Activated CD4-positive, alpha-beta T cell treated with anti-CD3 and anti-CD28 coated beads, Interleukin-2, amount 50 U/mL, for 24 hours (primary cell): ENCODE data around the gene LTF.

Source experiments
- DNase-seq, 2 donors: peaks; one replicate each; pipeline ENCODE4 v3.0.0-alpha.2; 2020; ENCODE audit warnings: low read depth in 1 of 2, low spot score in 1 of 2

The LTF gene

DNA sequence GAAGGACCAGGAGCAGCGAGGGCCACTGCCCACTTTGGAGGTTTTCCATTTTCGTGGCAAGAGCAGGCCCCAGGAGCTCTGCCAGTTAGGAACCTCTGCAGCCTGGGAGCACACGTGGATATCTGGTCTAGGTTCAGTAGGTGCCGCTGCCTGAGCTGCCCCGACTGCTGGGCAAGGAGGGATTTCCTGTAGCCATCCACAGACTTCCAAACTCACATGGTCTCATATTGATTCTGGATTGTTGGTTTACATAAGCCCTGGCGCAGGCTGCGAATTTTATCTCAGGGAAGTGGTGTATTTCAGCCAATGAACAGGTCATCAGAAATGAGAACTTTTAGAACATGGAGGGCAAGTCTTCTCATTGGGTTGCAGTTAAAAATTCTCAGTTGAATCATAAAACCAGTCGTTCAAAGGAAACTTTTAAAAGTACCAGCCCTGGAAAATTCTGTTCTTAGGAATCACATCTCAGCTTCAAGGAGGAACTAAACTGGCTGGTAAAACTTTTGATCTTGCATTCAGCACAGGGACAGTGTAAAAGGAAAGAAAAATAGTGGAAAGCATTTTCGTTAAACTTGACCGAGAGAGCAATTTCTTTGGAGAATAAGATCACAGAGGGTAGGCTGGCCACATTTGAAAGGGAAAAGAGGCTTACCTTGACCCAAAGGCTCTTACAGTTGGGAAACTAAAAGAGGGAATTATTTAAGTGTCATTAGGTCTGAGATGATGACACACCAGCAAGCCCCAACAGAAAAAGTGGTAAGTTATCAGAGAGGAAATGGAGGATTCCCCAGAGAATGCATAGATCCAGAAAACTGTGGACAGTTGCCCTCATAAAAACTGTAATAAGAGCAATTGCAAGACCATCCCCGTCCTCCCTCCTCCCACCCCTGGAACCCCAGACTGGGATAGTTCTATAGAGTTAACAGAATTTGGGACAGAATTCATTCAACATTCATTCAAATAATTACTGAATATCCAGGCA lies 26.7 kb upstream of the LTF start:
- DNase-seq = no peak

DNA sequence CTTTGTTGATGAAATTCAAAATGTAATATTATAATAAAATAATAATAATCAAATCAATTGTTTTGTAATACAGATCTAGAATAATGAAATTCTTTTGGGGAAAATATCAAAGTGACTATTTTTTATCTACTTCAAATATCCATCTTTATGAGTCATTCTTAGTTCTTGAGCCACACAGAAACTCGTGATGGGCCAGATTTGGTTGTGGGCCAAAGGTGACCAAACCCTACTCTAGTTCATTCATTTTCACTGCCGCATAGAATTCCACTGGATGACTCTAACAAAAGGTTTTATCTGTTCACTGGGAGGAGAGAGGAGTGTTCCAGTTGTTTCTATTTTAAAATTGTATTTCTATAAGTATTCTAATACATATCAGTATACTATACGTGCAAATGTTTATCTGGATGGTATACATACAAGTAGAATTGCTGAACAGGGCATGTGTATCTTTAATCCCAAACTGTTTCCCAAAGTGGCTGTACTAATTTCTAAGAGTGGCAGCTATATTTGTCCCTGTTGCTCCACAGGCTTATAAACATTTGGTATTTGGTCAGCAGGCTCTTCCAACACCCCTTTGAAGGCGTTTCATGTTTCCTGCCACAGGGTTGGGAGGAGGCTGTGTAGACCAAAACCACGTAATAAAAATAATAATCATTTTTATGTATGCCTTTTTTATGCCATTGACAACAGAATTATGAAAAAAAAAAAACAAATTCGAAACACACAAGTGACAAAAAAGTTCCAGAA lies 25.8 kb upstream of the LTF start:
- no peak for DNase-seq

DNA sequence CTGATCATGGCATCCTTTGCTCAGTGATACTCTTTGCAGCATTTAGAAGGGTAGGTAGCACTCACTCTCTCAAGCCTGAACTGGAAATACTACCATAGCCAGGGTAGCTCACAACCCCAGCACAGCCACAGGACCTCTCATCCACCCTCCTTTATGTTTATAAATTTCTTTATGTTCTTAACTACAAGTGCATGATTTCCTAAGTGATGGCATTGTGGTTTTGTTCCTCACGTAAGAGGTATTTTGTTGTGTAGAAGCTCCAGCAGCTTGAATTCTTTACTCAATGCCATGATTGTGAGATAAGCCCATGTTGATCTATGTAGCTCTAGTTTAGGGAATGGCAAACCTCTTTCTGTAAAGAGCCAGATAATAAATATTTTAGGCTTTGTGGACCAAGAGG lies 25.2 kb upstream of the LTF start:
- no peak for DNase-seq

DNA sequence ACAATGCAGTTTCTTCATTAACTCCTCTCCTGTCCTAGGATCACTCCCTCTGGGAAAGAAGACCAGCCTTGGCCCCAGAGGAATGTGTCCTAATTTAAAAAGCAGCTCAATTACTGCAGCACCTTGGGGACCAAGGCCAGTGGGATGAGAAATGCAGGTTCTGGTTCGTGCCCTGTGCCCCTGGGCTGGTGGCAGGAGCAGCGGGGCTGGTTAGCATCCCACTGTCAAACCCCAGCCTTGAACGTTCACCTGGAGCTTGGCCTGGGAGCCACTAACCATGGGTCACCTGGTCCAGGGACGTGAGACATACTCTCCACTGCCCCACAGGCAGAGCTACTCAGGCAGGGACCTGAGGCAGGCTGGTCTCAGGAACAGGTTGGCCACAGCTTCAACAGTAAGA lies 24.7 kb upstream of the LTF start:
- DNase-seq = no peak

DNA sequence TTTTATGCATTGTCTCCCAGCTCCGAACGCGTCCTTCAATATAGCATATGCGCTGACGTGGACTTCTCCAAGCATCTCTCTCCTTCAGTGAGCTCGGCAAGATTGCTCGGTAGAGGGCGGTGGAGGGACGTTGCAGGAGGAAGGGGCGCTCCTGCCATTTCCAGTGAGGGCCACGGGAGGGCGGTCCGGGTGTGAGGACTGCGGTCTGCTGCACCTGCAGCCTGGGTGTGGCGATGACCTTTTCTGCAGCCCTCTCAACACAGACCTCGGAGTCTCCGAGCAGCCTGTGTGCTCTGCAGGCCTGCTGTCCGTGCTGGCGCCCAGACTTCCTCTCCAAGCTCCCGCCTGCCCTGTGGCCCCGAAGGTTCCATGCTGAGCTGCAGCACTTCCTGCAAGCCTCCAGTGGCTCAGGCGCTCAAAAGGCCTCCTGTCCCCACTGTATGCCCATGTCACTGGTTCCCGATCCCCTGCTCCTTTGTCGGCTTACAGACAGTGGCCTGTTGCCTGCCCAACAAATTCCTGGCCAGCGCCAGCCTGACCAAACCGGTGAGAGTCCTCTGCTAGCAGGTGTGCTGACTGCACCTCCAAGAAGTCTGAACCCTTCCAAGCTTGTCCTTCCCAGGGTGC lies 24.1 kb upstream of the LTF start:
- DNase-seq = peak; percentile 84 to 89

DNA sequence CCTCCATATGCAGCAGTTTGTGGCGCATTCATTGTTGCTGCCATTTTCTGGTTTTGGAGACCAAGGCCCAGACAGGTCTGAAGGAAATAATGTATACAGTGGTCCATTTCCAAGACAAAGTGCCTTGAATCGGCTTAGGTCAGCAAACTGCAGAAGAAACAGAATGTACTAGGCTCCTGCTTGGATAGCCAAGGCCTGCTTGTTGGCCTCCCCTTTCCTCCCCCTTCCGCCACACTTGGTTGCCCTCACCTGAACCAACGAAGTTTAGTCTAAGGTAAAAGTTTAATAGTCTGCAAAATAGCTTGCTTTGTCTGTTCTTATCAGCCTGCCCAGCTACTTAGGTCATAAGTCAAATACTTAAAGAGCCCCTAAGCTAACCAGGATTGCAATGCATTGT lies 21.1 kb upstream of the LTF start:
- DNase-seq = no peak

DNA sequence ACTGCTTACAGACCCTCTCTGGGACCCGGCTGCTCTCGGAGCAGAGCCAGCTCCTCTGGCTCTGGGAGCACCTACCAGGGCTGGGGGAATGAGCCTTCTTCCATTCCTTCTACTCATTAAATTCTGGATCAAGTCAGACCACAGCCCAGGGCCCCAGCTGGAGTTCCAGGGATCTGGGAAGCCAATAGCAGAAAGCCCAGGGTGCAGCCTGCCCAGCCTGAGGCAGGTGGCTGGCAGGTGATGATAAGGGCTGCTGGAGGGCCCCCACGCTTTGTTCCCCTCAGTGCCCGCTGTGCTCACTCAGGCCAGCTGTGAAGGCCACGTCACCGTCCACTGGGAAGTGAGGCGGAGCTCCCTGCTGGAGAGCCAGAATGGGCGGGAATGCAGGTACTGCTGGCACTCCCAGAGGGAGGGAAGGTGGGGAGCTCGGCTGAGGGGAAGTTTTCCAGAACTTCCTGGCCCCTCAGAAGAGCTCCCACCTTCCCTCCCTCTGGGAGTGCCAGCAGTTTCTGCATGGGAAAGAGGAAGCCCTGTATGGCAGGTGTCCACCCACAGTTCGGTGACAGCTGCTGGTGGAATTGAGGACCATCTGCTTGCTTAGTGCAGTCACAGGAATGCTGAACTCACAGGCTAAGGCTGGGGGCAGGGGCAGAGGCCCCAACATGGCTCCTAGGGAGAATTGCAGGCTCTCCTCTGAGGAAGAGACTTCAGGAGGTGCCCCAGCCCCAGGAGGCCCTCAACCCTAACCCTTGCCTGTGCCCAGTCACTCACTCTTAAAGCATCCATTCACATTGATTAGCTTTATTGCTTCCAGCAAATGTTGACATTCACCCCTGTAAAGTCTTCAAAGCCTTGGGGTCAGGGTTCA lies 20.4 kb upstream of the LTF start:
- no peak for DNase-seq

DNA sequence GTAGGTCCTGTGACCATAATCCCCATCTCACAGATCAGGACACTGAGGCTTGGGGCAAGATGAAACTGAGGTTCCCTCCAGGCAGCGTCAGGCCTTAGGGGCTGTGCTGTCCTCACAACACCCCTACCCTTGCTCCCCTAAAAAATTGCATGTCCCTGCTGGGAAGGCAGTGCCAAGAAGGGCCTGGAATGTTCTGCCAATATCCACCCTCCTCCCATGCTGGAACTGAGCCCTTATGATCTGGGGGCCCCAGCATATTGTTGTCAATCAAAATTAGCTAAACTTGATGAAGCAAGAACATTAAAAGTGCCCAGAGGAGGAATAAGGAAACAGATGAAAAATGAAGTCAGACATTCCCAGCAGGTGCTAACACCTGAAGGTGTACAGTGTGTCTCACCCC lies 19.7 kb upstream of the LTF start:
- no peak for DNase-seq

DNA sequence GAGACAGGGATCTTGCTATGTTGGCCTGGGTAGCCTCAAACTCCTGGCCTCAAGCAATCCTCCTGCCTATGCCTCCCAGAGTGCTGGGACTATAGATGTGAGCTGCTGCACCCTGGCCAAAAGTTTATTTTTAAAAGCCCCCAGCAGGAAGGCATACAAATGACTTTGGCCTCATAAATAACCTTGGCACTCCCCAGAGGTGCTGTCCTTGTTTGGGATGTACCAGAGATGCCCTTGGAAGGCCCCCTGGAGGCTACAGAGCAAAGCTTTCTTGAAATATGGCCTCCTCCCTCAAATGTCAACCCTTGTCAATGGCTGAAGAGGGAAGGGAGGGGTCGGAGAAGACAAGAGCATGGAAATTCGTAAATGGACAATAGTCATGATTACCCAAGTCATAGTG lies 19.1 kb upstream of the LTF start:
- DNase-seq = no peak

DNA sequence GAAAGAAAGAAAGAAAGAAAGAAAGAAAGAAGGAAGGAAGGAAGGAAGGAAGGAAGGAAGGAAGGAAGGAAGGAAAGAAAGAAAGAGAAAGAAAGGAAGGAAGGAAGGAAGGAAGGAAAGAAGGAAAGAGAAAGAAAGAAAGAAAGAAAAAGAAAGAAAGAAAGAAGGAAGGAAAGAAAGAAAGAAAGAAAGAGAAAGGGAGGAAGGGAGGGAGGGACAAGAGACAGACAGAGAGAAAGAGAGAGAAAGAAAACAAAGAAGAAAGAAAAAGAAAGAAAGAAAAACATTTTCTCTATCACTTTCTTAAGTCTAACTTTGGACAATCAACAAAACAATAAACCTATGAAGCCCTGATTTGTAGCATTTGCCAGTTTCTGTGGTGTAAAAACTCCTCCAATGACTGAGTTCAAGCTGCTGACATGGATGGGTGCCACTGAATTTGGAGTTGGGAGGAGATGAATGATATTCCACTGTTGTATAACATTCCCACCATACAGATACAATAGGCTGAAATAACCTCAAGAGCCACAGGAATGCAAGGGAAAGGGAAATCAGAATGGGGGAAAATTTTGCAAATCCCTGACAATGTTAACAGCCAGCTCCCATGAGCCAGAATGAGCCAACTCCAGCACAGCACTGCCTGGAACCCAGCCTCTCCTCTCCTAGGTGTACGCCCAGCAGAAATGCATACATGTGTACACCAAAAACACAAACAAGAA lies 18.1 kb upstream of the LTF start:
- no peak for DNase-seq

DNA sequence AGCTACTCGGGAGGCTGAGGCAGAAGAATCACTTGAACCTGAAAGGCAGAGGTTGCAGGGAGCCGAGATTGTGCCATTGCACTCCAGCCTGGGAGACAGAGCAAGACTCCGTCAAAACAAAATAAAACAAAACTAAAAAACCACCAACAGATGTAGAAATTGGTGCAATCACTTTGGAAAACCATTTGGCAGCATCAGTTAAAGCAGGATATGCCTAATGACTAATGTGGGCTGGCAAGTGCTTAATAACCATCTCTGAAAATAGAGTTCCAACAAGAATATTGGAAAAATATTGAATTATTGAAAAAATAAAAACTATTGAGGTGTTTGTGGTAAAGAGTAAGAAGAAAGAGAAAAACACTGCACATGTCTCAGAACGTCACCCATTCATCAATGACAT lies 16.9 kb upstream of the LTF start:
- no peak for DNase-seq

DNA sequence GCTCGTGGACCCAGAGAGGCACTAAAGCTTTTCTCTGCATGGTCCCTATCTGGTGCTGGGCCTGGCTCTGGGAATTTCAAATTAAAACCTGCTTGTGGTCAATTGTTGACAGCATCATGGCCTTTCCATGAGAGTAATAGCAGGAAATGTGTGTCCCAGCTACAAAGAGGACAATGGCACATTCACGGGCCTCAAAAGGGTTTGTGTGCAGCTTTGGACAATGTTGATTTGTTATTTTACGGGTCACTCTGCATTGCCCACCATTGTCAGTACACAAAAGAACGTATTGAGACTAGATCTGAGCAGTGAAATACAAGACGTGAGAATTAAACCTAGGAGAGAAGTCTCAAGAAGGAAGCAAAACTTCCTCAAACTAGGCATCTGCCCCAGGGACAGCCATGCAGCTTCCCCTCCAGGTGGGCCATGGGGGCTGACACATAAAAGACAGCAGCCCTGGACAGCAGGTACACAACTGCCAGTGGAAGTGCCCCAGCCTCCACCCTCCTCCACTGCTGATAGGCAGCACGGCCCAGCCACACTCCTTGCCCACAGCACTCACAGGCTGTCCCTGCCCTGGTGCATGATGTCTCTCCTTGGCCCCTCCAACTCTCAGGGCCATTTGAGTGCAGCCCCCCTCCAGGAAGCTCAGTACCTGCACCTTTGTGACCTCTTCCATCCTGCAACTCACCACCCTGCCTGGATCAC lies 15.9 kb upstream of the LTF start:
- DNase-seq = no peak

DNA sequence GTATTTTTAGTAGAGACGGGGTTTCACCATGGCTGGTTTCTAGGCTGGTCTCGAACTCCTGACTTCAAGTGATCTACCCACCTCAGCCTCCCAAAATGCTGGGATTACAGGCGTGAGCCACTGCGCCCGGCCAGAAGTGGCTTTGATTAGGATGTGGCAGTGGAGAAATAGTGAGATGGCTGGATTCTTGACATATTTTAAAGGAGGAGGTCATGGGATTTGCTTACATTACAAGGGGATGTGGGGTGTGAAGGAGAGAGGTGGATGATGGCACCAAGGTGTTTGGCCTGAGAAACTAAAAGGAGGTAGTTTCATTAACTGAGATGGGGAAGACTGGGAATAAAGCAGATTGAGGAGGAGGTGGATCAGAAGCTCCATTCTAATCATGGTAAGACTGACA lies 15.0 kb upstream of the LTF start:
- DNase-seq = no peak

DNA sequence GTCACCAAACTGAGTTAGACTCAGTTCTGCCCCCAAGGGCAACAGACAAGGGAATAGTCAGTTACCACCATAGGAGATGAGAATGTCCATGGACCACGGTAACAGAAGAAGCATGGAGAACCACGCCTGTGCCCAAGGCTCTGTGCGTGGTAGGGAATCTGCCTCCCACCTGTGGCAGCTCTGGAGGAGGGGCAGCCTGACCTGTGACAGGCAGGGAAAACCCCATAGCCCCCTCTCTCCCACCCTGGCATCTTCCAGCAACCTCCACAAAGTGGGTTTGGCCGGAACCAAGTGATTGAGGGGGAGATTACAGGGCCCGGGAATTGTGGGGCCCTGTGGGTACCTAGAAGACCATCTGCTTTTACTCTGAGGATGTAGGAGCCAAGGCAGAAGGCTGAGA lies 14.3 kb upstream of the LTF start:
- no peak for DNase-seq

DNA sequence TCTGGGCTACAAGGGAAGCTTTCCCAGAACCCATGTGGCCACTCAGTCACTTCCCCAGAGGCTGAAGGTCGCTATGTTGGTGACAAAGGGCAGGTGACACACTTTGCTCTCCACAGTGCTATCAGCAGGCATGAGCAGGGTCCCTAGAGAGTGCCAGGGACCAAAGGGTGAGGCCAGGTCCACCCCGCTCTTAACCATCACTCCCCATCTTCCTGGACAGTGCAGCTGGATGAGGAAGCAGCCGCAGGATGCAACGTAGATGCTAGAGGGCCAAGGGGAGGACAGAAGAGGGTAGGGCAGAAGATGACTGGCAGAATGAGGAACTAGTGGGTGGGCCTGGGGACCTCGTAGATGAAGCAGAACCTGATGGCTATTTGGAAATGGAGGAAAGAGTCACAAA lies 13.6 kb upstream of the LTF start:
- DNase-seq = no peak

DNA sequence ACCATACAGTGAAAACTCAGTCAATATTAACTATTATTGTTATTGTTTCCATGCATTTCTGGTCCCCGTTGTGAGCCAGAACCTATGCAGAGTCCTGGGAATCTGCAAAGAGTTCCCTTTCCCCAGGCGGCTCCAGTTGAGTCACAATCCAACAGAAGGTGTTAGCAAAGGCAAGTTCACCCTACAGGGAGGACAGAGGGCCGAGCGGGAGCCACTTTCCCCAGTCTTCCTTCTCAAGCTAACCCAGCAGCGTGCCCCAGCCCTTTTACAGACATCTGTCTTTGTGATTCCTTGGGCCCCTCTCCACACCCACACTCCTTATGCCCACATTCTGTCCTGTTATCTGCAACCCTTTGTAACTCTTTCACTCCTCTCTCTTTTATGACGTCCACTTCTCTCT lies 13.1 kb upstream of the LTF start:
- no peak for DNase-seq

DNA sequence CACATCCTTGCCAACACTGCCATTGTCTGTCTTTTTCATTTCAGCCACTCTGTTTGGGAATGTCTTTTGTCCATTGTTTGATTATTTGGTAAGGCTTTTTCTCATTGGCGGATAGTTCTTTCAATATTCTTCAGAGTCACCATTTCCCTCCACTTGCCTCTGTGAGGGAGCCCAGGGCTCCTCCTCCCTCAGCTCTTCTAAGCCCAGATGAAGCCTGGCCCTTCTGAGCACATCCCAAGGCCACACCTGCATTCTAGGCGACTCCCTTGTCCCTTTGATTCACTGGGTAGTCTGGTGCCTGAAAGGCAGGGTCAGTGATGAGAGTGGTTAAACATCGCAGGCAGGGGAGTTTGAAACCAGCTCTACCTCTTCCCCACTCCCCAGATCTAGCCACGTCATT lies 12.4 kb upstream of the LTF start:
- no peak for DNase-seq

DNA sequence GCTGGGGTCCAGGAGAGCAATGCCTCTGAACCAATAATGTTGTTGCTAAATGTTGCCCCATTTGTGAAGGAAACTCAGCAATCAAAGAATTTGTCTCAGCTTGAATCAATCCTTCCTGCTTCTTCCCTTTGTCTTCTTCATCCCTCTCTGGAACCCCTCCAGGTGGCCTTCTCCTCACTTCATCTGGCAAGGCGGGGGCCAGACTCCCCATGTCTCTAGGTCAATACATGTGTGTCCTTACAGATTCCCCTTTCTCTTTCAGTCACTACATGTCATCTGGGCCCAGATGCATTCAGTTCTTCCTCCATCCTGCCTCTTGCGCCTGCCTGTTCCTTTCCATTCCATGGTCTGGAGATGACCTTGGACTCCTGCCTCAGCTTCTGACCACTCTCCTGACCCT lies 8.0 kb upstream of the LTF start:
- DNase-seq = no peak

DNA sequence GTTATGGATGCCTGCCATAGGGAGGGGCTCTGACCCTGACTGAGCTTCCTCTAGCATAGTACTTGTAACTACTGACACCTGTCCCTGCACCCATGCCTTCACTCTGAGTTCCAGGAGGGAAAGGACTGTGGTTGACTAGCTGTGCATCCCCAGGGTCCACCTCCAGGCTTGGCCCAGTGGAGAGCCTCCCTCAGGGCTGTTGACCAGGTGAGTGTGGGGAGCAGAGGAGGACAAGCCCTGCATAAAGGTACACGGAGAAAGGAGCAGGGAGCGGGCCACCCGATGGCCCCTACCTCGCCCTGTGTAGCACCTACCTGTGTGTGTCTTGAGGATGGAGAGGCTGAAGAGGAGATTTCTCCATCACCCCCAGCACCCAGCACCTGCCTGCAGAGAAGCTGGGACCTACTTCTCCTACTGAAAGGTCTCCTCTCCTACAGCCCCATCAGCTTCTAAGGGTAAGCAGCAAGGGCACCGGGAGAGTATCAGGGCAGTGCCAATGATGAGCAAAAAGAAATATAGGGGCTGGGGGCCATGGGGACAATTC lies 6.7 kb upstream of the LTF start:
- no peak for DNase-seq

DNA sequence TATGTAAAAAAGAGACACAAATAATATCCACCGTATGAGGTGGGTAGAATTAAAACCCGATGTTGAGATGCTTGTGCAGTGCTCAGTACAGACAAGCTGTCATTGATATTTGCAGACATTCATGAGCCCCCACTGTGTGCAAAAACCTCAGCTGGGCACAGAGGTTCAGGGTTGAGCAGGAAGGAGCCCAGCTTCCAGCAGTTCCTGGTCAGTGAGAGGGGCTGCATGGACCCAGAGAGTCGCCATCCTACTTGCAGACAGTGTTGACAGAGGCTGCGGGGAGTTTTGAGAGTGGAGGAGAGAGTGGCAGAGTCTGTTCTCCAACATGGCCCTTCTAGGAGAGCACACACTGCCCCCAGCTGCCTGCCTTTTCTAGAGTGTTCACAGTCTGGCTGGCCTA lies 6.1 kb upstream of the LTF start:
- DNase-seq = no peak
